GM21576 (cell line): ENCODE results near the gene HOXA10.

Experiments
- ATAC-seq: cut with Tn5 transposase; IDR thresholded peaks from one replicate; pipeline ENCODE4 v1.9.1; 2021; ENCODE audit warnings: mild to moderate bottlenecking, moderate library complexity; ENCODE audit not compliant: unreplicated experiment

HOXA10 gene

DNA sequence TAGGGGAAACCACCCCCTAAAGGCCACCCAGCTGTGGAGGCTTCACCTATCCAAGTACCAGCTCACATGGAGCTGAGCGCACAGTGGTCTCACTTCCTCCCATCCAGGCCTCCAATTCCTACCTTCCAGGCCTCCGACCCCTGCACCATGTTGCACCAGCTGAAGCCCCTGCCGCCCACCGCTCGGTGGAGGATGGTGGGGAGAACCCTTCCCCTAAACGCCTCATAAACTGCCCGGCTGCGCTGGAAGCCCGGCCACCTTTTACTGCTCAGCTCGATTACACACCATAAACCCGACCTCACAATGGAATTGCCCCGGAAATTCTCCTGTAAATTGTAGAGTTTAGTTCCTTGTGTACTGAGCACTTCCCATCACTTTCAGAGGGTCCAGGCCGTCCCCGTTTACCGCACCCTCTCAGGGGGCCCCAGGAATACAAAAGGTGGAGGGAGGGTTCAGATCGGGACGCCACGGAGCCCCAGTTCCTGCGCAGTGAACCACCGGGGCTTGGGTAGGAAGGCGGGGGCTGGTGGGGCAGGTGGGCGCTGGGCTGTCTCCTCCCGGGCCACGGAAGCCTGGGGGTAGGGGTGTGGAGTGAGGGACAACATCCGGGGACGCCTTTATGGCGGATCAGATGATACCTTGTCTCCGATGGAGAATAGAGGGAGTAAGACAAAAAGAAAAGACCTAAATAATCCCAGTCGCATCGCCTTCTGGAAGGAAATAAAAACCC is 16.3 kb downstream of the HOXA10 start:
- ATAC-seq: no peak

GRCh38 chr7:27156916-27157701 is 17.0 kb downstream of the HOXA10 start:
- no peak for ATAC-seq

- no peak for ATAC-seq
Measured at GRCh38 chr7:27156508-27156898, 17.6 kb downstream of the HOXA10 start, which contains the start of gene HOXA7. Gene HOXA7 (minus strand): TSS chr7:27156675. CDS start chr7:27156545, 130 bp downstream.

- ATAC-seq: no peak
Measured at GRCh38 chr7:27155816-27156507, 18.2 kb downstream of the HOXA10 start.

DNA sequence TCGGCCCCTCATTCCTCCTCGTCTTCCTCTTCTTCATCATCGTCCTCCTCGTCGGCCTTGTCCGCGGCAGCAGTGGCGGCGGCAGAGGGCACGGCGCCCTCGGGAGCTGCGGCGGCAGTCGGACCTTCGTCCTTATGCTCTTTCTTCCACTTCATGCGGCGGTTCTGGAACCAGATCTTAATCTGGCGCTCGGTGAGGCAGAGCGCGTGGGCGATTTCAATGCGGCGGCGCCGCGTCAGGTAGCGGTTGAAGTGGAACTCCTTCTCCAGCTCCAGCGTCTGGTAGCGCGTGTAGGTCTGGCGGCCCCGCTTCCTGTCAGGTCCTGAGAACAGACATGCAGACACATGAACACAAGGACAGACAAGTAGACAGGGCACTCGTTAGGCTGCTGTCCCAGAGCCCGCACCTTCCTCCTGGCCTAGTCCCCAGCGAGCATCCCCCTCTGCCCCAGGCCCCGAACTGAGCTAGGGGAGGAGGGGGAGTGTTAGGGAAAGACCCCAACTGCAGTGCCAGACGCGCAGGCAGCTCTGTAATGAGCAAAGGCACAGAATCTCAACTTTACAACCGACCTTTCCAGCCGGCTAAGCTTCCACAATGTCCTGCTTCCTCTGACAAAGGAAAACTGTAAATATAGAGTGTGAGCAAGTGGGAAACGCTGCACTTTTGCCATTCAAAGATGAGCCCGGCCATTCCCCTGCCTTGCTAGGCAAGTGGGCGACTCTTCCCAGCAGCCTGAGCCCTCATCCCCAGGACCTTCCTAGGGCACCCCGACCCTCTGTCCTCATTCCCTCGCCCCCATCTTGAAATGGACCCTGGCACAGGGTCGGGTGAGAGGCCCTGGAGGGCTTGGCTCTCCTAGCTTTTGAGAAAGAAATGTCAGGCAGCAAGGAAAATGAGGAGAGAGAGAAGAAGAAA is 19.0 kb downstream of the HOXA10 start:
- no peak for ATAC-seq

- ATAC-seq: no peak
Measured at GRCh38 chr7:27154369-27154768, 19.8 kb downstream of the HOXA10 start.

DNA sequence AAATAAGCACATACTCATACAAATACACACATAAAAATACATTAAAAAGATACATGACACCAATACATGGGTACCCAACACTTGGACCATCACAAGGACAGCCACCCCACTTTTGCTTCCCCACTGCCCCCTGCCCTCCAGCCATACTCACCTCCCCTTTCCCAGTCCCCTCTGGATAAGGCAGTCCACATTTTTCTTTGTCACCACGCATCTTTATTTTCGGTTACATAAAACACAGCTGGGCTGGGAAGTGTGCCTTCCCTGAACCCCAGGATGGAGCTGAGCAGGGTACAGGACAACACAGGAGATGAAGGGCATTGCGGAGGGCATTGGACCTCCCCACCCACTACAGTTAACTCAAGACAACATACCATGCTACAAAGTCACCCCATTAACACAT is 20.6 kb downstream of the HOXA10 start:
- ATAC-seq: no peak

DNA sequence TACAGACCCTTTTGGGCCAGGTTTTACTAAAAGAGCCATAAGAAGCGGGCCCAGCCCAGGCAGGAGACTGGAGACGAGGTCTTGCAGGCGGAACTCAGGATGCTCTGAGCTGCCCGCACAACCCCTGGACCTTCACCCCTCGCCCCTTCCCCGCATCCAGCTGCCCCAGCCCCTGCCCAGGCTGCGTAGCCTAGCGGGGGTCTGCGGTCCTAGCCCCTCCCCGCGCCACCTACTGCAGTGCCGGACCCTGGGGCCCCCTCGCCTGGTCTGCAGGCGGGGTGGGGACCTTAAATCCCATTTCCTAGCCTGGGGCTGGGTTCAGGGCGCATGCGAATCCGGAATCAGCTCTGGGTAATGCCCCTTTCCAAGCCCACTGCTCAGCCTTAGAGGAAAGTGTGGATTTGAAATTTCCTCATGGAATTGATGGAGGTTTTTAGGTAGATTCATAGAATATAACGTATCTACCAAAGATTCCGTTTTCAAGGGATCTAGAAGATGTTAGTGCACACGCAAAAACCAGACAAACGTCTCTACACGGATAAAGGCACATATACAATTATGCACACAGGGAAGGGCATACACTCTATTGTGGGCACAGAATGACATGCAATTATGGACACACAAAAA is 21.2 kb downstream of the HOXA10 start:
- no peak for ATAC-seq

GRCh38 chr7:27151931-27152815 is 21.9 kb downstream of the HOXA10 start, which contains the start of gene HOXA3:
Gene HOXA3 (minus strand): TSS chr7:27152583. CDS start chr7:27110640, 41,943 bp downstream.
- ATAC-seq: no peak

GRCh38 chr7:27151341-27151930 is 22.7 kb downstream of the HOXA10 start:
- ATAC-seq: no peak

DNA sequence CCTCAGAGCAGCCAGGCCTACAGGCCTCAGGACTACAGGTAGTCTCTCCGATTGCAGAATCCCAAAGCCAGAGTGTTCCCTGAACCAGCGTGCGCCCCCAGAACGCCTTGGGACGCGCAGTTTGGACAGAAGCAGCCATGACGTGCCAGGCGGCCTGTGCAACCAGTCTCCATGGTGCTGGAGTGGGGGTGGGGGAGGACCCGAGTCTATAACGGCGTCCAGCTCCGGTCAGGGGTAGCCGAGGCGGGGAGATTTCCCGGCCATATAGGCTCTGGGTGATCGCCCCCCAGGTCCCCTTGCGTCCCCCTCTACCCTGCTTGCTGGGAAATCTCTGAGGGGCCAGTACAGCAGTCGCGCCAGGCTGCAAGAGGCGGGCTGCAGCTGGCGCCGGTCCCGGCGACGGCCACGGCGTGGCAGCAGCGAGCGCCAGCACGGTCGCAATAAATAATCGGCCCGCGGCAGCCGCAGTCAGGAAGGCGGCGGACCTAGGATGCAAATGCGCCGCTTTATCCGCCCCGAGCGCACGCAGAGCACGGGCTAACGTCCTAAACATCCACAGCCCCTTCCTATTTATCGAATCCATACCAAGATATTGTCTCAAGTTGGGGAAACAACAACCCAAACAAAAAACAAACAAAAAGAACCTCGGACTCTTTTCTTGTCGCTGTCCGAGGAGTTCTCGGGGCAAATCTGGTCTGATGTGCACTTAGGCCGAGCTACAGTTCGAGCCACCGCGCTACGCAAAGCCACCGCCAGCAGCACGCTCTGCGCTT is 23.4 kb downstream of the HOXA10 start:
- peak; percentile 57 for ATAC-seq

- no peak for ATAC-seq
Measured at GRCh38 chr7:27149842-27150567, 24.1 kb downstream of the HOXA10 start.

GRCh38 chr7:27148756-27149641 is 25.1 kb downstream of the HOXA10 start:
- ATAC-seq: no peak

GRCh38 chr7:27148031-27148755 is 25.9 kb downstream of the HOXA10 start:
- ATAC-seq: no peak

- no peak for ATAC-seq
Measured at GRCh38 chr7:27147199-27148030, 26.7 kb downstream of the HOXA10 start, which contains the start of gene HOXA6. Gene HOXA6 (minus strand): TSS chr7:27147774. CDS start chr7:27147749, 25 bp downstream.
